HG02981 (cell line): ENCODE results near the gene ETV7.
"Not testable (repeated sequence)": the region's sequence is repeated elsewhere in the genome, so short reads cannot be mapped to it uniquely, and the experiment has no call there.

Experiments used
- ATAC-seq: cut with Tn5 transposase; IDR thresholded peaks from one replicate; pipeline ENCODE4 v1.9.1; 2021; ENCODE audit warnings: mild to moderate bottlenecking, moderate library complexity; ENCODE audit not compliant: unreplicated experiment

ETV7 gene

GRCh38 chr6:36364669-36365479 is 22.6 kb downstream of the ETV7 start:
- ATAC-seq = no peak

- not testable (repeated sequence) for ATAC-seq
These were observed 23.3 kb downstream of the ETV7 start for GRCh38 chr6:36364061-36364635.

DNA sequence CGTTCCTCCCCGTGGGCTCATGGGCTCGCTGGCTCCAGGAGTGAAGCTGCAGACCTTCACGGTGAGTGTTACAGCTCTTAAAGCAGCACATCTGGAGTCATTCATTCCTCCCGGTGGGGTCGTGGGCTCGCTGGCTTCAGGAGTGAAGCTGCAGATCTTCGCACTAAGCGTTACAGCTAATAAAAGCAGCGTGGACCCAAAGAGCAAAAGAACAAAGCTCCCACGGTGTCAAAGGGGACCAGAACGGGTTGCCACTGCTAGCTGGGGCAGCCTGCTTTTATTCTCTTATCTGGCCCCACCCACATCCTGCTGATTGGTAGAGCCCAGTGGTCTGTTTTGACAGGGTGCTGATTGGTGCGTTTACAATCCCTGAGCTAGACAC is 24.1 kb downstream of the ETV7 start:
- ATAC-seq = not testable (repeated sequence)

GRCh38 chr6:36362551-36363370 is 24.7 kb downstream of the ETV7 start:
- no peak for ATAC-seq

GRCh38 chr6:36361071-36361470 is 26.4 kb downstream of the ETV7 start:
- ATAC-seq = no peak

DNA sequence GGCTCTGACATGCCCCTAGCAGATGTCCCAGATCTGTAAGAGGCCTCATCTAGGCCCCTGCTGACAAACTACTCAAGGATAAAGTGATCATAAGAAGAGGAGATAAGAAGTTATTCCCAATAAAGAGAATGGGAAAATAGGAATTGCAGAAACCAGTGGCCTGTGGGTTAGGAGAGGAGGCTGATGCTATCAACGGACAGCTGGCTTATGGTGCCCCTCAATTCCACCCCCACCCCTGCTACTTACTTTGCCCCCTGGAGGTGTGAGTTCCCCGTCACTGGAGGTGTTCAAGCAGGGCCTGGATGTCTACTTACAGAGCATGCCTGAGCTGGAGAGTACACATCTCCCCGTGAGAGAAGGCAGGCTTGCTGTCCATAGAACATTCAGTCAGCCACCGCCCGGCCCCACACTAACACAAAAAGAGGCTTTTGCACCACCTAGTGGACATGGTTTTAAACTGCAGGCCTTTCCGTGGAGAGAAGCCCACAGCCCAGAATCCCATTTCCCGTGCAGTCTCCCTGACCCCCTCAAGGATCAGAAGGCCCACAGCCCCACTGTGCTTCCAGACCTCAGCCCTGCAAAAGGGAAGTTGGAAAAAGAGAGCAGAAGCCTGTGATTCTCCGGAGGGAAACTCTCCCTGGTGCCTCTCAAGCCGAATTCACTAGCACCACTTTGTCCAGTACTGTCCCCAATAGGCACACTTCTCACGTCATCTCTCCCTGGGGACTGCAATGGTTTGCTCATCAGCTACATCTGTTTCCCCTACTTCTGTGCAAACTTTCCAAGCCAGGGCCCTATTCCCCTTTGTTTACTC is 27.0 kb downstream of the ETV7 start:
- no peak for ATAC-seq

GRCh38 chr6:36358226-36358915 is 29.1 kb downstream of the ETV7 start:
- no peak for ATAC-seq

DNA sequence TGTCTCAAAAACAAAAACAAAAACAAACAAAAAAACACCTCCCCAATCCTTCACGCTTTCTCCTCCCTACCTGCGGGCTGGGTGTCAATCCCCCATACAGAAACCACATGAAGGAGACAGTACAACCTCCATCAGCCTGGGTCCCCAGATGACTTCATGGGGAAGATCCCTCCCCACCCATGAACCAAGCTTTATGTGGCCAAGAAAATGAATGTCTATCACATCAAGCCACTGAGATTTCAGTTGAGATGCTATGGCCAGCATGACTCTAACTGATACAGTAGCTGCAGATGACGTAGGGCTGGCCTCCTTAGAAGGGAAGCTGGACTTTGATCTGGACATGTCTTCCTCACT is 29.6 kb downstream of the ETV7 start:
- ATAC-seq = no peak

GRCh38 chr6:36355819-36356218 is 31.6 kb downstream of the ETV7 start:
- ATAC-seq = no peak

- no peak for ATAC-seq
These were observed 34.0 kb downstream of the ETV7 start for GRCh38 chr6:36353411-36353915.

DNA sequence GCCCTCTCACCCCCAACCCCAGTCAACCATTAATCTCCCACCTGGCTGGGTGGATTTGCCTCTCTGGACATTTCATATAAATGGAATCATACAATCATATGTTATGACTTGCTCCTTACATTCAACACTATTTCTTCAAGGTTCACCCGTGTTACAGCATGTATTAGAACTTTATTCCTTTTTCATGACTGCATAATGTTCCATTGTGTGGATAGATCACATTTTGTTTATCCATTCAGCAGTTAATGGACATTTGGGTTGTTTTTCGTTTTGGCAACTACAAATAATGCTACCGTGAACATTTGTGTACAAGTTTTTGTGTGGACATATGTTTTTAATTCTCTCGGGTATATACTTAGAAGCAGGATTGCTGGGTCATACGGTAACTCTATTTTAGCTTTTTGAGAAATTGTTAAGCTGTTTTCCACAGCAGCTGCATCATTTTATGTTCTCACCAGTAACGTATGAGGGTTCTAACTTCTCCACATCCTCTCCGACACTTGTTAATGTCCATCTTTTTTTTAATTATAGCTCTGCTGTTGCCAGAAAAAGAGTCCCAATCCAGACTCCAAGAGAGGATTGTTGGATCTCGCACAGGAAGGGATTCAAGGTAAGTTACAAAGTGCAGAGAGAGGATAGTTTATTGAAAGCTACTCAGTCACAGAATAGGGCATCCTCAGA is 34.9 kb downstream of the ETV7 start:
- ATAC-seq = no peak

GRCh38 chr6:36350681-36351571 is 36.5 kb downstream of the ETV7 start:
- no peak for ATAC-seq

GRCh38 chr6:36350082-36350481 is 37.4 kb downstream of the ETV7 start:
- ATAC-seq = no peak

- ATAC-seq = no peak
These were observed 38.2 kb downstream of the ETV7 start for GRCh38 chr6:36349240-36349639.

- ATAC-seq = no peak
These were observed 39.8 kb downstream of the ETV7 start for GRCh38 chr6:36347621-36348020.

DNA sequence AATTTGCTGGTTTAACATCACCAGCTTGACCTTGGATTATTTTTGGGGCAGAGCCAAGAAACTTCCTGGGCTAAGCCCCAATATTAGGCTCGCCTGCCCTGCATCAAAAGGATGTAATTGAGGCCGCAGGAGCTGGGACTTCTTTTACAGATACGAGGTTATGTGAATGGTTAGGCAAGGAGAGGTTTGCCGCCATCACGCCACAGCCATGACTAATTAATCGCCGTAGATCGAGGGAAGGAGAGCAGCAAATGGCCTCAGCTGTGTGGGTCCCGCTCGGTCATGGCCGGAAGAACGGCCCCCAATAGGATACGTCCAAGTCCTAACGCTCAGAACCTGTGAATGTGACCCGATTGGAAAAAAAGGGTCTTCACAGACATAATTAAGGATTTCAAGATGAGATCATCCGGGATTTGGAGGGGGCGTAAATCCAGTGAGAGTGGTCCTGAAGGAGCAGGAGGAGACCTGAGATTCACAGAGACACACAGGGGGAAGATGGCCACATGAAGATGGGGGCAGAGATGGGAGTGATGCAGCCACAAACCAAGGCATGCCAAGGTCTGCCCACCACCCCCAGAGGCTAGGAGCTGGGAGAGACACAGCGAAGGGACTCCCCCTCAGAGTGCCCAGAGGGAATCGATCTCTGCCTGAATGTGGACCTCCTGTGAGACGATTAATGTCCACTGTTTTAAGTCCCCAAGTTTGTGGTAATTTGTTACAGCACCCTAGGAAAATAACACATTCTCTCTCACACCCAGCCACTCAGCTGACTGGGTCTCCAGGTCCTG is 40.8 kb downstream of the ETV7 start:
- no peak for ATAC-seq

GRCh38 chr6:36345681-36346466 is 41.6 kb downstream of the ETV7 start:
- ATAC-seq = no peak
